GM23248 (cell line): ENCODE measurements around the gene BOD1.

Experiments used
- EZH2 ChIP-seq: fragments of 200-600 bp; sonication (generic); IDR thresholded peaks from 2 replicates; pipeline ENCODE4 v1.6.1; 2018; ENCODE audit warnings: antibody characterized with exemption, mild to moderate bottlenecking; ENCODE audit not compliant: insufficient read depth, poor library complexity, severe bottlenecking
- EZH2phosphoT487 ChIP-seq: fragments of 200-600 bp; sonication (generic); IDR thresholded peaks from 2 replicates; pipeline ENCODE4 v1.6.1; 2018; ENCODE audit warnings: antibody characterized with exemption, moderate library complexity, mild to moderate bottlenecking, low read depth; ENCODE audit not compliant: insufficient read depth

GRCh38 chr5:173627860-173628392, 11.5 kb upstream of the BOD1 start:
- TF ChIP-seq EZH2, result no peak
- no peak for TF ChIP-seq EZH2phosphoT487
